ENCODE results near the gene ADAMTS10. TPM values are rescaled to one million over a fixed set of nuclear protein-coding genes. Genes with fewer than 3 reads are reported as not detected.

The ADAMTS10 gene
- total RNA-seq, 4 donors from 2014 or later, result 16.7 to 46.7 (median 22.5) TPM

- ATAC-seq (ENCODE audit: low FRiP score), result no peak
- no peak for DNase-seq (ENCODE audit: low spot score)
- no peak for TF ChIP-seq CTCF (IDR thresholded peaks at IDR 0.05)
Measured at GRCh38 chr19:8643860-8644653, 33.5 kb upstream of the ADAMTS10 start.

GRCh38 chr19:8642561-8642960, 32.0 kb upstream of the ADAMTS10 start:
- DNase-seq (ENCODE audit: low spot score) (no peak), ATAC-seq (ENCODE audit: low FRiP score) (no peak)
- no peak for TF ChIP-seq CTCF (IDR thresholded peaks at IDR 0.05)

- TF ChIP-seq CTCF (IDR thresholded peaks at IDR 0.05), result peak in 1 of 3 donors; percentile 7
- DNase-seq (ENCODE audit: low spot score) (no peak), ATAC-seq (ENCODE audit: low FRiP score) (no peak)
Measured at GRCh38 chr19:8641908-8642547, 31.5 kb upstream of the ADAMTS10 start.

GRCh38 chr19:8641221-8641907, 30.8 kb upstream of the ADAMTS10 start:
- ATAC-seq (ENCODE audit: low FRiP score) (no peak), DNase-seq (ENCODE audit: low spot score) (no peak)
- no peak for TF ChIP-seq CTCF (IDR thresholded peaks at IDR 0.05)

- DNase-seq (ENCODE audit: low spot score) (no peak), ATAC-seq (ENCODE audit: low FRiP score) (peak; percentile 34)
- no peak for TF ChIP-seq CTCF (IDR thresholded peaks at IDR 0.05)
Measured at GRCh38 chr19:8640402-8641004, 30.0 kb upstream of the ADAMTS10 start.

GRCh38 chr19:8639821-8640401, 29.4 kb upstream of the ADAMTS10 start:
- DNase-seq (ENCODE audit: low spot score) (no peak), ATAC-seq (ENCODE audit: low FRiP score) (no peak)
- no peak for TF ChIP-seq CTCF (IDR thresholded peaks at IDR 0.05)

Data from omental fat pad (tissue), 4 donors.